Mammary epithelial cell (primary cell): ENCODE measurements around the gene VPS51.

Experiments used
- EZH2 ChIP-seq: IDR thresholded peaks from 2 replicates; pipeline ENCODE4 v1.6.1; 2012; ENCODE audit warnings: low read length, inconsistent platforms, borderline replicate concordance
- TF ChIP-seq, protein P1 (sequence below), 2 donors: IDR thresholded peaks in 1 of 2; conservative IDR thresholded peaks in 1 of 2; 2 replicates each; pipeline ENCODE4 v1.5.1; 2011 to 2012; ENCODE audit warnings: inconsistent platforms in 2 of 2, low read length in 2 of 2, mild to moderate bottlenecking in 2 of 2, control low read depth in 1 of 2, low read depth in 1 of 2; ENCODE audit not compliant: insufficient read depth in 1 of 2; ENCODE audit errors: extremely low read depth in 1 of 2

DNA sequence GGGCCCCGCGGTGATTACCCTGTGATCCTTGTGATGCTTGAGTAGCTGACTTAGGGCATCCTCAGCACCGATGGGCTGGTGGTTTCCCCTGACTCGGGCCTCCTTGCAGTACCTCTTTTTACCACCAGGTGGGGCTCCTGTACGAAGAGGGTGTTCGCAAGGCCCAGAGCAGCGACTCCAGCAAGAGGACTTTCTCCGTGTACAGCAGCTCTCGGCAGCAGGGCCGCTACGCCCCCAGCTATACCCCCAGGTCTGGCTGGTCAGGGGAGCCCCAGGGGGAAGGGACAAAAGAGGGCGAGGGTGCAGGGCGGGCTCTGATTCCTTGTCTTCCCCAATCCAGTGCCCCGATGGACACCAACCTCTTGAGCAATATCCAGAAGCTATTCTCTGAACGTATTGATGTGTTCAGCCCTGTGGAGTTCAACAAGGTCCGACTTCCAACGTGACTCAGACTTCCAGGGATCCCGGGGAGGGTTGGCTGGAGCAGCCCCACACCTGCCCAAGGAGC, 14.4 kb downstream of the VPS51 start:
- TF ChIP-seq, protein P1, sequence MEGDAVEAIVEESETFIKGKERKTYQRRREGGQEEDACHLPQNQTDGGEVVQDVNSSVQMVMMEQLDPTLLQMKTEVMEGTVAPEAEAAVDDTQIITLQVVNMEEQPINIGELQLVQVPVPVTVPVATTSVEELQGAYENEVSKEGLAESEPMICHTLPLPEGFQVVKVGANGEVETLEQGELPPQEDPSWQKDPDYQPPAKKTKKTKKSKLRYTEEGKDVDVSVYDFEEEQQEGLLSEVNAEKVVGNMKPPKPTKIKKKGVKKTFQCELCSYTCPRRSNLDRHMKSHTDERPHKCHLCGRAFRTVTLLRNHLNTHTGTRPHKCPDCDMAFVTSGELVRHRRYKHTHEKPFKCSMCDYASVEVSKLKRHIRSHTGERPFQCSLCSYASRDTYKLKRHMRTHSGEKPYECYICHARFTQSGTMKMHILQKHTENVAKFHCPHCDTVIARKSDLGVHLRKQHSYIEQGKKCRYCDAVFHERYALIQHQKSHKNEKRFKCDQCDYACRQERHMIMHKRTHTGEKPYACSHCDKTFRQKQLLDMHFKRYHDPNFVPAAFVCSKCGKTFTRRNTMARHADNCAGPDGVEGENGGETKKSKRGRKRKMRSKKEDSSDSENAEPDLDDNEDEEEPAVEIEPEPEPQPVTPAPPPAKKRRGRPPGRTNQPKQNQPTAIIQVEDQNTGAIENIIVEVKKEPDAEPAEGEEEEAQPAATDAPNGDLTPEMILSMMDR (conservative IDR thresholded peaks at IDR 0.05 in 1 of 2, IDR thresholded peaks at IDR 0.05 in 1 of 2; ENCODE audit: extremely low read depth in 1 of 2, insufficient read depth in 1 of 2, low read depth in 1 of 2, low read length in 2 of 2) = peak; percentile 96 to 98
- TF ChIP-seq EZH2 = no peak
